Daoy (cell line): ENCODE measurements around the gene ERAP2. TPM values are rescaled to one million over a fixed set of nuclear protein-coding genes. Genes with fewer than 3 reads are reported as not detected.

Experiments used
- DNase-seq: peaks from one replicate; pipeline ENCODE4 v3.0.0-alpha.2; 2015; ENCODE audit warnings: low read depth
- total RNA-seq: library from RNA; depleted of rRNA; stranded (reverse); fragments of >200 nt; shearing (Covaris generic); gene quantifications from 2 replicates; pipeline ENCODE4 v1.2.3, GENCODE V29; 2014; rRNA removed

Gene ERAP2
- total RNA-seq, 1 experiment from 2014 or later, result 72.8 TPM

DNA sequence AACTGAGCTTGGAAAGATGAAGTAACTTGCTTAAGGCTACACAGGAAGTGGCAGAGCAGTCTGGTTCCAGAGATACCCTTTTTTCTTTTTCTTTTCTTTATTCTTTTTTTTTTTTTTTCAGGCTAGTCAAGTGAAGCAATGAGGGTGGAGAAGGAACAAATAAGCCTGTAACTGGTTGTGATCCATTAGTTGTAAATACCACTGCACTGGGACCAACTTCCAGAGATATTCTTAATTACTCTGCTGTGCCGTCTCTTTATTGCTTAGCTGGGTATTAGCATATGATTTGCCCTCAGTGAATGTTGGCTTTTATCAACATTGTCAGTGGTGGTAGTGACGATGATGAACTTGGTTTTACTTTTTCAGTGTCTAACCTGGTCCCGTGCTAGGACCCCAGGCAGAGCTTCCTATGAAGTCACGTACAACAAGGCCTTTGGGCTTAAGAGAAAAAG lies 86.3 kb downstream of the ERAP2 start:
- no peak for DNase-seq

- DNase-seq, result peak; percentile 74
These were observed 87.0 kb downstream of the ERAP2 start for GRCh38 chr5:96963267-96963666.

- DNase-seq, result no peak
These were observed 90.5 kb downstream of the ERAP2 start for GRCh38 chr5:96966801-96967200.

DNA sequence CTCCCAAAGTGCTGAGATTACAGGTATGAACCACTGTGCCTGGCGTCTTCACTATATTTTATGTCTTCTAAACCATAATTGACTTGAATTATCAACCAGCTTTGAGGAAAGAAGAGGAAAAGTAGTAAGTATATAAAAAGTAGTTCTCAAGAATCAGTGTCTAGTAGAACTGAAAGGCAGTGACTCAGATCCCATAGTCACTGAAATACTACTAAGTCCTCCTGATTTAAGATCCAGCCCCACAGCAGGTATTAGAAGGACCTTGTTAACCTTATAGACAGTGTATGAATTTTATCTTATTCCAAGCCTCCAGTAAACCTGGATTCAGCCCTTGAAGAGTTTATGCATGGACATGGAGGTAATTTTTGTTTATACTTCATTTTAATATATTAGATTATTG lies 91.1 kb downstream of the ERAP2 start:
- no peak for DNase-seq

DNA sequence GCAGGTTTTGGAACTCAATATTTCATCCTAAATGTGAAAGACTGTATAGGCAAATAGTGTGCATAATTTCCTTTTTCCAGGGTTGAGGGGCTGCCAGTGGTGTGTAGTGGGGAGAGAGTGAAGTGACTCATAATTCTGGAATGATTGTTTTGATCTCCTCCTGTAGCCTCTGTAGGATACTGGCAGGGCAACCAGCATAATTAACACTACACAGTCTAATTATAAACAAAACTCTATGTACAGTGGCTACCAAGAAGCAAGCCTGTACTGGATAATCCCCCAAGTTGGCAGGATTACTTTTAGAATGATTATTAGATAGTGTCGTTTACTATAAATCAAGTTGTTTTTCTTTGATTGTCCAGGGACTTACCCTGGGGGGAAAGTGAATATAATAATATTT lies 91.8 kb downstream of the ERAP2 start:
- peak; percentile 68 for DNase-seq

DNA sequence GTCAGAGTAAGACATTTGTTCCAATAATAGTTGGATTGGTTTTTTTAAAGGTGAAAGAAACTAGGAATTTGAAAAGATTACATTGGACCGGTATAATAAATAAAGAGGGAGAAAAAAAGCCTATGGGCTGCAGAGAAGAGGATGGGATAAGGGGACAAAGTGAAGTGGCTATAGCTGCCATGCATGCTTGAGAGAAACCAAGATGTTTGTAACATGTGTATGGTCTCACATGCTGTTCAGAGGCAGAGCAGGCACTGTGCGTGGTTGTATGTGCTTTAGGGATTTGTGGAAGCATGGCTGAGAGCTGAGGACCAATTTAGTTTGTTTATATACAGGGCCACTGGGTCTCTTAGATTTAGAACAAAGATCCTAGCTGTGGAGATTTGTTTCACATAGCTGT lies 92.3 kb downstream of the ERAP2 start:
- peak; percentile 30 for DNase-seq

Other genes starting within 250 kb of the ERAP2 start
- 124 and 134 TPM in 2 replicates for gene CAST, start 214.1 kb upstream of the ERAP2 start, total RNA-seq
- gene ERAP1, start 68.6 kb upstream of the ERAP2 start, total RNA-seq, result 23.4 and 25.2 TPM in 2 replicates
- 12.7 and 20.1 TPM in 2 replicates for gene LNPEP, start 59.6 kb downstream of the ERAP2 start, total RNA-seq